A673 (cell line): Measurements from ENCODE around the gene NSRP1.

ENCODE experiments used
- EZH2 ChIP-seq: fragments of 200-600 bp; sonication (generic); IDR thresholded peaks from 2 replicates; pipeline ENCODE4 v1.6.1; 2017; ENCODE audit warnings: borderline replicate concordance, low read depth, mild to moderate bottlenecking, mixed read lengths, antibody characterized with exemption, low read length; ENCODE audit not compliant: poor library complexity, severe bottlenecking
- TF ChIP-seq, protein P1 (sequence below): fragments of 300-800, 200-600 bp; sonication (generic); conservative IDR thresholded peaks from 2 replicates; pipeline ENCODE4 v1.5.1; 2017; ENCODE audit warnings: low read depth, mild to moderate bottlenecking, antibody characterized with exemption, low read length, moderate library complexity, mixed read lengths

GRCh38 chr17:30164531-30164930 lies 47.9 kb downstream of the NSRP1 start:
- TF ChIP-seq, protein P1, sequence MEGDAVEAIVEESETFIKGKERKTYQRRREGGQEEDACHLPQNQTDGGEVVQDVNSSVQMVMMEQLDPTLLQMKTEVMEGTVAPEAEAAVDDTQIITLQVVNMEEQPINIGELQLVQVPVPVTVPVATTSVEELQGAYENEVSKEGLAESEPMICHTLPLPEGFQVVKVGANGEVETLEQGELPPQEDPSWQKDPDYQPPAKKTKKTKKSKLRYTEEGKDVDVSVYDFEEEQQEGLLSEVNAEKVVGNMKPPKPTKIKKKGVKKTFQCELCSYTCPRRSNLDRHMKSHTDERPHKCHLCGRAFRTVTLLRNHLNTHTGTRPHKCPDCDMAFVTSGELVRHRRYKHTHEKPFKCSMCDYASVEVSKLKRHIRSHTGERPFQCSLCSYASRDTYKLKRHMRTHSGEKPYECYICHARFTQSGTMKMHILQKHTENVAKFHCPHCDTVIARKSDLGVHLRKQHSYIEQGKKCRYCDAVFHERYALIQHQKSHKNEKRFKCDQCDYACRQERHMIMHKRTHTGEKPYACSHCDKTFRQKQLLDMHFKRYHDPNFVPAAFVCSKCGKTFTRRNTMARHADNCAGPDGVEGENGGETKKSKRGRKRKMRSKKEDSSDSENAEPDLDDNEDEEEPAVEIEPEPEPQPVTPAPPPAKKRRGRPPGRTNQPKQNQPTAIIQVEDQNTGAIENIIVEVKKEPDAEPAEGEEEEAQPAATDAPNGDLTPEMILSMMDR = no peak
- TF ChIP-seq EZH2 = no peak
